A549 treated with GW870086 at 1 μM for 4 hours (cell line): ENCODE data around the gene CNN2. TPM values are rescaled to one million over a fixed set of nuclear protein-coding genes. Genes with fewer than 3 reads are reported as not detected.

Experiments used
- total RNA-seq: library from RNA; stranded (reverse); fragments of 200-300 nt; extraction: Qiagen RNA extraction; gene quantifications from 5 replicates; pipeline ENCODE4 v1.2.3, GENCODE V29; 2022; ENCODE audit warnings: low read depth

The CNN2 gene
- total RNA-seq: 77.5 to 88.2 TPM (median 83.4 TPM) in 5 replicates

DNA sequence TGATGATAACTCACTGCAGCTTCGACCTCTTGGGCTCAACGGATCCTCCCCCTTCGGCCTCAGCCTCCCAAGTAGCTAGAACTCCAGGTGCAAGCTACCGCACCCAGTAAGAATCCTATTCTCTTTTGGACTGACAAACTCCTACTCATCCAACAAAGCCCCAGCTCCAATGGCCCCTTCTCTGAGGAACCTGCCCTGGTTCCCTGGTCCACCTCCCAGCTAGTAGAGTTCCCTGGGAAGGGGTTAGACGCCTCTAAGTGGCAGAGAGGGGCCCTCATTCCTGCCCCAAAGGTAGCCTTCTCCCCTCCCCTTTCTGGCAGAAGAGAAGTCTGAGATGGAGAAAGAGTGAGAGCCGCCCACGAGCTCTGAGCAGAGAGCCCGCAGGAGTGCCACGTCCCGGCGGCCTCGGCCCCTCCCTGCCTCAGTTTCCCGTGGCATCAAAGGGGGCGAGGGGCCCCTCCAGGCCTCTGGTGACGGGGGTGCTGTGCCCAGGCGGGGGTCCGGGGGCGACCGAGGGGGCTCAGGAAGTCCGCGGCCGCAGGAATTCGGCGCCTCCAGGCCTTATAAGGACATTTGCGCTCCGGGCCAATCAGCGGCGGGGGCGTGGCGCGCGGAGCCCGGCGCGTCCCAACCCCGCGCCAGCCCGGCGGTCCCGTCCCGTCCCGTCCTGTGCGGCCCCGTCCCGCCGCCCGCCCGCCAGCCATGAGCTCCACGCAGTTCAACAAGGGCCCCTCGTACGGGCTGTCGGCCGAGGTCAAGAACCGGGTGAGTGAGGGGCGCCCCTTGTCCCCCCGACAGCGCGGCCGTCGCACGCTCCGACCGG is at the start of gene CNN2:
CNN2 (plus strand) TSS at position 649 of the 823 bp plus-strand sequence; CDS start at position 703, 54 bp downstream.

DNA sequence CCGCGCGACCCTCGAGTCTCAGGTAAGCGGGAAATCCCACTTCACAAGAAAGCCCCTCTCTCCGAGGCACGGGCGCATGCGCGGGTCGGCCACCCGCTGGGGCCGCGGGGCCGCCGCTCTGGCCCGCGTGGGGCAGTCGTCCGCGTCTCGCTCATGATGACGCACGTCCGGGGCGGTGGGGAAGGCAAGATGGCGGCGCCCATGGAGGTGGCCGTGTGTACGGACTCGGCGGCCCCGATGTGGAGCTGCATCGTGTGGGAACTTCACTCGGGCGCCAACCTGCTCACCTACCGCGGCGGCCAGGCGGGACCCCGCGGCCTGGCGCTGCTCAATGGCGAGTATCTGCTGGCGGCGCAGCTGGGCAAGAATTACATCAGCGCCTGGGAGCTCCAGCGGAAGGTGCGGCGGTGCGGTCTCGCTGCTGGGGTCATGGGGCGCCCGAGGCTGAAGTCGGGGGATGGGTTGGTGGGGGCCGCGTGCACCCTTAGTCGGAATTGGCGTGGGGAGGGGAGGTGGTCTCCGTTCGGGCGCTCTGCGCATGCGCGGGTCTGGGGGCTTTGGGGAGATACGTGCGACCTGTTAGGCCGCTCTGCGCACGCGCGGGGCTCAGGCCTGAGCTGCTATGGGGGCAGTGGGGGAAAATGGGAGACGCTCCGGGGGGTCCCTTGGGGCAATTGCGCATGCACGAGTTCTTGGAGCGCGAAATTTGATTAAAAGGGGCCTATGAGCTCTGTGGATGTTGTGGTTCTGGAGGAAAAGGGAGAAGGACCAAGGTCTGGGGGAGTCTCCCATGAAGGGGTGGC is 42.0 kb upstream of the CNN2 start, which contains the start of gene WDR18:
WDR18 (plus strand) TSS at position 181 of the 803 bp plus-strand sequence; CDS start at position 190, 9 bp downstream.

DNA sequence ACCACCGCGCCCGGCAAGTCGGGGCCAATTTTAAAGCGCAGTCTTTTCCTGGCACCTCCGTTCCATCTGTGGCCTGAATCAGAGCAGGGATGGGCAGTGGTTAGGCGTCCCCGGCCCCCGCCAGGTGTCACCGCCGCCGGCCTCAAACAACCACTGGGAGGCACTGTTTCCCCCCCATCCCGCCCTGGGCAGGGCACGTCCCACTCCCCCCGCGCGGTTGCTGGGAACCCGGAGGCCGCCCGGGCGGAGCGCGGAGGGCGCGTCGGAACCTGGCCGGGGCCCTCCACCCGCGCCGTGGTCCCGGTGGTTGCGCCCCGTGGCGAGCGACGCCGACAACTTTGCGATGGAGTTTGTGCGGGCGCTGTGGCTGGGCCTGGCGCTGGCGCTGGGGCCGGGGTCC is 26.3 kb upstream of the CNN2 start, which contains the start of gene GRIN3B:
GRIN3B (plus strand) TSS at position 325 of the 400 bp plus-strand sequence; CDS start at position 344, 19 bp downstream.

DNA sequence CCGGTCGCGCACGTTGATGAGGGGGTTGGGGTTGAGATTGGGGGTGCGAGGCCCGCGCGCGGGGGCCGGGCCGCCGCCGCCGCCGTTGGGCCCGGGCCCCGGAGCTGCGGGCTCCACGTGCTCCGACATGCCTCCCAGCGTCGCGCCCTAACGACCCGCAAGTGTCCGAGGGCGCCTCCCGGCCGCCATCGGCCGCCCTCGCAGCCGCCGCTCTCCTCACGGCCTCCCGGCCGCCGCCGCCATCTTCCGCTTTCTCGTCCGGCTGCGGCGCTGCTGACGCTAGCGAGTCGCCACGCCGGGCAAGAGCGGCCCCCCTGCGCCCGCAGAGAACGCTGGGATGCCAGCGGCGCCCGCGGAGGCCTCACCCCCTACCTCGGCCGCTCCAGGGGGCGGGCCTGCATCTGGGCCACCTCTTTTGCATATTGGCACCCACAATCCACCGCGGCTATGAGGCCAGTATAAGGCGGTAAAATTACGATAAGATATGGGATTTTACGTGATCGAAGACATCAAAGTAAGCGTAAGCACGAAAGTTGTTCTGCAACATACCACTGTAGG is 5.5 kb upstream of the CNN2 start, which contains the start of gene TMEM259:
TMEM259 (minus strand) TSS at position 256 of the 558 bp plus-strand sequence; CDS start at position 129, 127 bp downstream.

DNA sequence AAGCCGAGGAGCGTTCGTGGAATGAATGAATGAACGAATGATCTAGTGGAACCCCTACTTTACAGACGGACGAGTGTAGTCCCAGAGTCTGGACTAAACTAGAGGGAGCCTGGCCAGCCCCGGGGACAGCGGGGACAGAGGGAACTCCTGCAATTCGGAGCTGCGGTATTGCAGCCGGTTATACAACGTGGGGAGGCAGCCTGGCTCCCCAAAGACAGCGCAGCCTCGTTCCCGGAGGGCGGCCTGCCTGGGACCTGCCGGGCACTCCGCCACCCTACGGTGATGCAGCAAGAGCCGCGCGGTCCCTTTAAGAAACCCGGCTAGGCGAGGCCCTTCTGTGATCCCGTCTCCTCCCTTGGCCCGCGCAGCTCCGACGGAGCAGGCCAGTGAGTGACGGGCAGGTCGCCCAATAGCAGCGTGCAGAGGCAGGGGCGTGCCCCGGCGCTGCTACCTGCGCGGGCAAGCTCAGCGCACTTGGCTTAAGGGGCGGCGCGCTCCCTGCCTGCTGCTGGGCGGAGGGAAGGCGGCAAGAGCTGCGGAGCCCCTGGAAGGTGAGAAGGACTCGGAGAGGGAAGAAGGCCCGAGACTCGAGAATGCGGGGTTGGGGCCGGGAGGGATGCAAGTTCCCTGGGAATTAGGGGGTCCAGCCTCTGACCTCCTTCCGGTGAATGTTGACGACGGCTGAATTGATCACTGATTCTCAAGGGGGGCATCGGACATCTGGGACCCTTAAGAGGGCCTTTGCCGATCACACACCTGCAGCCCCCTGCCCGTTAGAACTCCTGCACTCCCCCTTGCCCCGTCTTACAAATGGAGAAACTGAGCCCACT is 13.5 kb downstream of the CNN2 start, which contains the start of gene ABCA7:
ABCA7 (plus strand) TSS at position 462 of the 830 bp plus-strand sequence. CDS start 1,255 bp downstream, outside the sequence.

DNA sequence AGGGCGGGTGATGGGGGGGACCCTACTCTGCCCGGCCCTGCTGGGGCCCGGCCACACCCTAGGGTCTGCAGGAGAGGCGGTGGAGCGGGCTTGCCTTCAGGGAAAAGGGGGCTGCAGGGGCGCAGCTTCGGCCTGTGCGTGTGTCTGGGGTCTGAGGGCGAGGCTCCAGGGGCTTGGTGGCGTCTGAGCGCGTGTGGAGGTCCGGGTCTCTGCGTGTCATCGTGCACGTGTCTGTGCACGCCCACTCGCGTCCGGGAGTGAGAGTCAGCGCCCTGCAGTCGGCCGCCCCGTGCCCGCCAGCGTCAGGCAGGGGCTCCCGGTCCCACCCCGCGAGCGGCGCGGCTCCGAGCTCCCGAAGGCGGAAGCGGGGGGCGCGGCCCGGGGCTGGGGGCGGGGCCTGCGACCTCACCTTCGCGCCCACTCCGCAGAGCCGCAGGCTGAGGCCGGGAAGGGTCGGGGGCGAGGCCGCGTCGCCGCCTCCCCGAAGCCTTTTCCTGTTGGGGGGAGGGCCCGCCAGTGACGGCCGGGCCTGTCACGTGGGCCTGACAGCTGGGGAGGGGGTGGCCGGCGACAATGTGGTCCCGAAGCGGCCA is 40.4 kb downstream of the CNN2 start, which contains the start of gene ARHGAP45:
ARHGAP45 (plus strand) TSS at position 420 of the 593 bp plus-strand sequence. CDS start 239 bp downstream, outside the sequence.

Other genes with a start within 250 kb of the CNN2 start
- 206 to 217 TPM (median 211 TPM) in 5 replicates for gene PTBP1, start 229.2 kb upstream of the CNN2 start, total RNA-seq
- 2.3 to 5.5 TPM (median 4.8 TPM) in 5 replicates for gene PLPPR3, start 204.7 kb upstream of the CNN2 start, total RNA-seq
- 0.15 to 0.41 TPM (median 0.35 TPM) in 4 of 5 replicates, not detected in the other for gene AZU1, start 198.8 kb upstream of the CNN2 start, total RNA-seq
- 0.47 to 0.77 TPM (median 0.60 TPM) in 5 replicates for gene PRTN3, start 185.6 kb upstream of the CNN2 start, total RNA-seq
- 0.16 to 0.30 TPM (median 0.29 TPM) in 3 of 5 replicates, not detected in the others for gene ELANE, start 174.3 kb upstream of the CNN2 start, total RNA-seq
- 11.2 to 22.1 TPM (median 21.4 TPM) in 5 replicates for gene CFD, start 166.9 kb upstream of the CNN2 start, total RNA-seq
- 14.8 to 22.3 TPM (median 21.5 TPM) in 5 replicates for gene MED16, start 133.4 kb upstream of the CNN2 start, total RNA-seq
- gene RNU6-9, start 133.1 kb upstream of the CNN2 start, total RNA-seq: not detected in 5 replicates
- gene R3HDM4, start 113.4 kb upstream of the CNN2 start, total RNA-seq: 28.8 to 49.8 TPM (median 38.1 TPM) in 5 replicates
- 0.18 to 0.67 TPM (median 0.39 TPM) in 5 replicates for gene KISS1R, start 109.3 kb upstream of the CNN2 start, total RNA-seq
- 3.3 to 7.1 TPM (median 5.4 TPM) in 5 replicates for gene ARID3A, start 100.6 kb upstream of the CNN2 start, total RNA-seq
- gene WDR18, start 42.3 kb upstream of the CNN2 start, total RNA-seq: 46.9 to 74.3 TPM (median 68.3 TPM) in 5 replicates
- gene GRIN3B, start 26.2 kb upstream of the CNN2 start, total RNA-seq: 1.8 to 3.2 TPM (median 2.6 TPM) in 5 replicates
- 84.8 to 128 TPM (median 125 TPM) in 5 replicates for gene TMEM259, start 5.5 kb upstream of the CNN2 start, total RNA-seq
- gene RNU6-2, start 5.1 kb upstream of the CNN2 start, total RNA-seq: not detected in 5 replicates
- 14.9 to 17.5 TPM (median 16.8 TPM) in 5 replicates for gene ABCA7, start 13.5 kb downstream of the CNN2 start, total RNA-seq
- 2.8 to 4.7 TPM (median 4.4 TPM) in 5 replicates for gene ARHGAP45, start 40.6 kb downstream of the CNN2 start, total RNA-seq
- gene POLR2E, start 68.8 kb downstream of the CNN2 start, total RNA-seq: 180 to 261 TPM (median 238 TPM) in 5 replicates
- 452 to 503 TPM (median 489 TPM) in 5 replicates for gene GPX4, start 77.4 kb downstream of the CNN2 start, total RNA-seq
- gene SBNO2, start 147.7 kb downstream of the CNN2 start, total RNA-seq: 25.0 to 38.4 TPM (median 37.0 TPM) in 5 replicates
- gene STK11, start 179.2 kb downstream of the CNN2 start, total RNA-seq: 30.8 to 36.4 TPM (median 36.1 TPM) in 5 replicates
- gene CBARP, start 211.4 kb downstream of the CNN2 start, total RNA-seq: 2.2 to 4.3 TPM (median 4.1 TPM) in 5 replicates
- 99.5 to 201 TPM (median 159 TPM) in 5 replicates for gene ATP5F1D, start 215.1 kb downstream of the CNN2 start, total RNA-seq
- 42.4 to 55.4 TPM (median 51.8 TPM) in 5 replicates for gene MIDN, start 222.0 kb downstream of the CNN2 start, total RNA-seq
- gene CIRBP, start 242.7 kb downstream of the CNN2 start, total RNA-seq: 89.3 to 186 TPM (median 97.4 TPM) in 5 replicates
- gene FAM174C, start 248.9 kb downstream of the CNN2 start, total RNA-seq: 50.5 to 98.6 TPM (median 76.3 TPM) in 5 replicates